Neuron (in vitro differentiated cells): ENCODE data around the gene KCTD20.
"Not testable (repeated sequence)": the region's sequence is repeated elsewhere in the genome, so short reads cannot be mapped to it uniquely, and the experiment has no call there.

Experiments used
- H2AFZ ChIP-seq: one replicate; pipeline ENCODE4 v1.6.1; 2013; ENCODE audit warnings: low read depth, mild to moderate bottlenecking, inconsistent platforms, low read length, moderate library complexity
- H3K27me3 ChIP-seq: one replicate; pipeline ENCODE4 v1.6.1; 2013; ENCODE audit warnings: low read length; ENCODE audit not compliant: insufficient read depth
- H3K36me3 ChIP-seq: one replicate; pipeline ENCODE4 v1.6.1; 2013; ENCODE audit warnings: low read length; ENCODE audit not compliant: insufficient read depth
- H3K4me1 ChIP-seq: one replicate; pipeline ENCODE4 v1.6.1; 2013; ENCODE audit warnings: low read length; ENCODE audit not compliant: insufficient read depth
- H3K4me3 ChIP-seq: 2 replicates; pipeline ENCODE4 v1.5.1; 2013; ENCODE audit warnings: mild to moderate bottlenecking, low read length, moderate library complexity
- H3K9me3 ChIP-seq: one replicate; pipeline ENCODE4 v1.6.1; 2013; ENCODE audit warnings: low read length

The KCTD20 gene

GRCh38 chr6:36442671-36443470 lies at the start of gene KCTD20, which contains the start of gene PXT1:
KCTD20 (plus strand) TSS chr6:36443000; CDS start chr6:36470098, 27,098 bp downstream.
PXT1 (minus strand) TSS chr6:36442854; CDS start chr6:36426082, 16,772 bp downstream.
- H3K27me3 ChIP-seq, result no peaks in the 10 kb centered on the region
- peak within 1 kb of the TSS; percentile 83 for H3K4me3 ChIP-seq
- peak within 1 kb of the TSS; percentile 78 for H2AFZ ChIP-seq
- H3K9me3 ChIP-seq, result no peaks in the 10 kb centered on the region
- peaks cover 24% of the 10 kb centered on the region for H3K4me1 ChIP-seq
- H3K36me3 ChIP-seq, result no peaks in the 10 kb centered on the region

- Histone ChIP-seq H3K9me3 (no peaks in the 10 kb centered on the region), H2AFZ (no peak overlapping the region), H3K4me3 (no peak overlapping the region), H3K36me3 (no peaks in the 10 kb centered on the region), H3K27me3 (peaks cover 3% of the 10 kb centered on the region), H3K4me1 (no peaks in the 10 kb centered on the region)
Observed at GRCh38 chr6:36399970-36400369, 42.8 kb upstream of the KCTD20 start.

GRCh38 chr6:36402481-36402880 lies 40.3 kb upstream of the KCTD20 start:
- no peaks in the 10 kb centered on the region for H3K36me3 ChIP-seq
- H3K9me3 ChIP-seq, result no peaks in the 10 kb centered on the region
- H3K4me1 ChIP-seq, result no peaks in the 10 kb centered on the region
- peaks cover 3% of the 10 kb centered on the region for H3K27me3 ChIP-seq
- H2AFZ ChIP-seq, result no peak overlapping the region
- H3K4me3 ChIP-seq, result no peak overlapping the region

- Histone ChIP-seq H3K4me3 (no peak overlapping the region), H3K9me3 (no peaks in the 10 kb centered on the region), H3K36me3 (no peaks in the 10 kb centered on the region), H3K4me1 (no peaks in the 10 kb centered on the region), H3K27me3 (peaks cover 3% of the 10 kb centered on the region), H2AFZ (no peak overlapping the region)
Observed at GRCh38 chr6:36404164-36404563, 38.6 kb upstream of the KCTD20 start.

- not testable (repeated sequence) for H2AFZ ChIP-seq, H3K36me3 ChIP-seq, H3K4me3 ChIP-seq, H3K9me3 ChIP-seq, H3K4me1 ChIP-seq, H3K27me3 ChIP-seq
Observed at GRCh38 chr6:36409718-36410117, 33.1 kb upstream of the KCTD20 start.

- H3K4me1 ChIP-seq, result no peaks in the 10 kb centered on the region
- H3K4me3 ChIP-seq, result no peak overlapping the region
- no peak overlapping the region for H2AFZ ChIP-seq
- no peaks in the 10 kb centered on the region for H3K36me3 ChIP-seq
- no peaks in the 10 kb centered on the region for H3K9me3 ChIP-seq
- H3K27me3 ChIP-seq, result no peaks in the 10 kb centered on the region
Observed at GRCh38 chr6:36413489-36414480, 29.0 kb upstream of the KCTD20 start.

- H3K27me3 ChIP-seq, result no peaks in the 10 kb centered on the region
- no peaks in the 10 kb centered on the region for H3K36me3 ChIP-seq
- H3K4me1 ChIP-seq, result no peaks in the 10 kb centered on the region
- no peaks in the 10 kb centered on the region for H3K9me3 ChIP-seq
- H2AFZ ChIP-seq, result no peak overlapping the region
- no peak overlapping the region for H3K4me3 ChIP-seq
Observed at GRCh38 chr6:36414481-36414880, 28.3 kb upstream of the KCTD20 start.

GRCh38 chr6:36418558-36418957 lies 24.2 kb upstream of the KCTD20 start:
- Histone ChIP-seq H3K27me3 (no peaks in the 10 kb centered on the region), H3K36me3 (no peaks in the 10 kb centered on the region), H2AFZ (no peak overlapping the region), H3K4me3 (no peak overlapping the region), H3K4me1 (peaks cover 9% of the 10 kb centered on the region), H3K9me3 (no peaks in the 10 kb centered on the region)

GRCh38 chr6:36419310-36419709 lies 23.5 kb upstream of the KCTD20 start:
- peaks cover 12% of the 10 kb centered on the region for H3K4me1 ChIP-seq

GRCh38 chr6:36422714-36423100 lies 20.1 kb upstream of the KCTD20 start:
- no peaks in the 10 kb centered on the region for H3K9me3 ChIP-seq
- H2AFZ ChIP-seq, result peak overlapping the region; percentile 98
- no peaks in the 10 kb centered on the region for H3K27me3 ChIP-seq
- H3K4me3 ChIP-seq, result peak overlapping the region; percentile 50
- no peaks in the 10 kb centered on the region for H3K36me3 ChIP-seq
- H3K4me1 ChIP-seq, result peaks cover 12% of the 10 kb centered on the region

More at GRCh38 chr6:36419310-36419709, 23.5 kb upstream of the KCTD20 start:
- no peak overlapping the region for H2AFZ ChIP-seq
- no peaks in the 10 kb centered on the region for H3K27me3 ChIP-seq
- H3K4me3 ChIP-seq, result no peak overlapping the region
- H3K36me3 ChIP-seq, result no peaks in the 10 kb centered on the region
- H3K9me3 ChIP-seq, result no peaks in the 10 kb centered on the region

- Histone ChIP-seq H3K9me3 (no peaks in the 10 kb centered on the region), H3K36me3 (no peaks in the 10 kb centered on the region), H2AFZ (peak overlapping the region; percentile 98)
Observed at GRCh38 chr6:36423101-36423824, 19.5 kb upstream of the KCTD20 start.

GRCh38 chr6:36426622-36427021 lies 16.2 kb upstream of the KCTD20 start:
- Histone ChIP-seq H3K4me1 (peaks cover 12% of the 10 kb centered on the region), H3K36me3 (no peaks in the 10 kb centered on the region), H3K27me3 (no peaks in the 10 kb centered on the region)

More at GRCh38 chr6:36423101-36423824, 19.5 kb upstream of the KCTD20 start:
- Histone ChIP-seq H3K4me1 (peaks cover 12% of the 10 kb centered on the region), H3K27me3 (no peaks in the 10 kb centered on the region), H3K4me3 (peak overlapping the region; percentile 50)

More at GRCh38 chr6:36426622-36427021, 16.2 kb upstream of the KCTD20 start:
- Histone ChIP-seq H3K9me3 (no peaks in the 10 kb centered on the region), H3K4me3 (no peak overlapping the region), H2AFZ (no peak overlapping the region)
